ENCODE results near the gene PLXNB2.

DNA sequence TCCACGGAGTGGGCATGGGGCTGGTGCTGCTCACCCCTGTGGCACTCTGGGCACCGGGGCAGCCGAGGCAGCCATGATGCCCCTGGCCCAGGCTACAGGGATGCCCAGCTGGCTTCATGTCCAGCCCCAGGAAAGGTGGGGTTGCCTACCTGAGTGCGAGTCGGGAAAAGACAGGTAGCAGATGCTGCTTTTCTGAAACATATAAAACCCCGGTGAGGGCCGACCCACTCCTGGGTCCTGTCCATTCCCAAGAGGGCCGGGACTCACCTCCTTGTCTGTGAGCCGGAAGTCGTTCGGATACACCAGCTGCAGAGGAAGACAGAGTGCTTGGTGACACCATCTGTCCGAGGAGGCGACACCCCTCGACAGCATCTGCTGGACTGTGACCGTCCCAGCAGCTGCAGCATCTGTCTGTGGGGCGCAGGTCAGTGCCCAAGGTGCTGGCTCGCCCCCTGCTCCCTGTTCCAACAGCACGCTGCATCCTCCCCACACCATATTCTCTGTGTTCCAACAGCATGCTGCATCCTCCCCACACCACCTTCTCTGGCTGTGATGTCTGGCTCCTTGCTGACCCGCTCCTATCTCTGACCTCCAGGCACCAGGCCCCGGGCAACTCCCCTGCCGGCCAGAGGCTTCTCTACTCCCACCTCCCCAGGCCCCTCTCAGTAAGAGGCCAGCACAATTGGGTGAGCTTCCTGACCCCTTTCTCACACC lies 11.4 kb upstream of the PLXNB2 start:
- TF ChIP-seq NFRKB (IDR thresholded peaks at IDR 0.05) (no peak), SUZ12 (IDR thresholded peaks at IDR 0.05) (no peak), FOXA1 (IDR thresholded peaks at IDR 0.05) (no peak), TARDBP (IDR thresholded peaks at IDR 0.05) (no peak), BHLHE40 (IDR thresholded peaks at IDR 0.05; ENCODE audit: borderline replicate concordance) (no peak), LEF1 (IDR thresholded peaks at IDR 0.05; ENCODE audit: borderline replicate concordance) (no peak)
- TF ChIP-seq, protein P1, sequence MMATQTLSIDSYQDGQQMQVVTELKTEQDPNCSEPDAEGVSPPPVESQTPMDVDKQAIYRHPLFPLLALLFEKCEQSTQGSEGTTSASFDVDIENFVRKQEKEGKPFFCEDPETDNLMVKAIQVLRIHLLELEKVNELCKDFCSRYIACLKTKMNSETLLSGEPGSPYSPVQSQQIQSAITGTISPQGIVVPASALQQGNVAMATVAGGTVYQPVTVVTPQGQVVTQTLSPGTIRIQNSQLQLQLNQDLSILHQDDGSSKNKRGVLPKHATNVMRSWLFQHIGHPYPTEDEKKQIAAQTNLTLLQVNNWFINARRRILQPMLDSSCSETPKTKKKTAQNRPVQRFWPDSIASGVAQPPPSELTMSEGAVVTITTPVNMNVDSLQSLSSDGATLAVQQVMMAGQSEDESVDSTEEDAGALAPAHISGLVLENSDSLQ (IDR thresholded peaks at IDR 0.05) = no peak
